ENCODE measurements around the gene FHIP2A.

DNA sequence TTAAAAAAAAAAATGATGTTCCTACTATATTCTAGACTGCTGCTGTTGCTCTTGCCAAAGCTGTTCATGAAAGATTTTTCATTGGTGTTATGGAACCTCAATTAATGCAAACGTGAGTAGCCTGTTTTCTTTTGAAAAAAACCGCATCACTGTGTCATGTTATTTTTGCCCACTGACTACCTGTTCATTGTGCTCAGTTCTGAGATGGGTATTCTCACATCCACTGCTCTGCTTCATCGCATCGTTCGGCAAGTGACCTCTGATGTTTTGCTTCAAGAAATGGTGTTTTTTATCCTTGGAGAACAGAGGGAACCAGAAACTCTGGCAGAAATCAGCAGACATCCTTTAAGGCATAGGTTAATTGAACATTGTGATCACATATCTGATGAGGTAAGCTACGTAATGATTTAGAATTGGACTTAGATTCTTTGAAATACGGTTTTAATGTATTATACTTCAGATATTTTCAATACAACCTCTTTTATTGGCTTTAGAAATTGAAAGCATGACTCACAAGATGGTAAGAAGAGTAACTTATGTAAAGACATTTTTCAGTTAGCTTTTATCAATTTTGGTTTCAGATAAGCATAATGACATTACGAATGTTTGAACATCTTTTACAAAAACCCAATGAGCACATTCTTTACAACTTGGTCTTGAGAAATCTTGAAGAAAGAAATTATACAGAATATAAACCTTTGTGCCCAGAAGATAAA, 24.6 kb downstream of the FHIP2A start:
- TF ChIP-seq, protein P1, sequence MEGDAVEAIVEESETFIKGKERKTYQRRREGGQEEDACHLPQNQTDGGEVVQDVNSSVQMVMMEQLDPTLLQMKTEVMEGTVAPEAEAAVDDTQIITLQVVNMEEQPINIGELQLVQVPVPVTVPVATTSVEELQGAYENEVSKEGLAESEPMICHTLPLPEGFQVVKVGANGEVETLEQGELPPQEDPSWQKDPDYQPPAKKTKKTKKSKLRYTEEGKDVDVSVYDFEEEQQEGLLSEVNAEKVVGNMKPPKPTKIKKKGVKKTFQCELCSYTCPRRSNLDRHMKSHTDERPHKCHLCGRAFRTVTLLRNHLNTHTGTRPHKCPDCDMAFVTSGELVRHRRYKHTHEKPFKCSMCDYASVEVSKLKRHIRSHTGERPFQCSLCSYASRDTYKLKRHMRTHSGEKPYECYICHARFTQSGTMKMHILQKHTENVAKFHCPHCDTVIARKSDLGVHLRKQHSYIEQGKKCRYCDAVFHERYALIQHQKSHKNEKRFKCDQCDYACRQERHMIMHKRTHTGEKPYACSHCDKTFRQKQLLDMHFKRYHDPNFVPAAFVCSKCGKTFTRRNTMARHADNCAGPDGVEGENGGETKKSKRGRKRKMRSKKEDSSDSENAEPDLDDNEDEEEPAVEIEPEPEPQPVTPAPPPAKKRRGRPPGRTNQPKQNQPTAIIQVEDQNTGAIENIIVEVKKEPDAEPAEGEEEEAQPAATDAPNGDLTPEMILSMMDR (IDR thresholded peaks at IDR 0.05; ENCODE audit: borderline replicate concordance, extremely low read depth, low read length, poor library complexity, severe bottlenecking) = no peak
- no peak for TF ChIP-seq EZH2 (IDR thresholded peaks at IDR 0.05; ENCODE audit: borderline replicate concordance, low read depth, low read length, severe bottlenecking)

Measured in DND-41 (cell line).